Mesenchymal stem cell (in vitro differentiated cells and primary cell): ENCODE measurements around the gene HAT1.

Experiments
- DNase-seq: peaks from one replicate; pipeline ENCODE4 v3.0.0-alpha.2; 2013
- H2AFZ ChIP-seq: one replicate; pipeline ENCODE4 v1.6.1; 2013; ENCODE audit warnings: low read depth, mild to moderate bottlenecking, control low read depth, inconsistent platforms, low read length, moderate library complexity
- H2AK5ac ChIP-seq: 2 replicates; pipeline ENCODE4 v1.6.1; 2013; ENCODE audit warnings: low read length, moderate library complexity, mild to moderate bottlenecking, inconsistent platforms; ENCODE audit not compliant: severe bottlenecking
- H2BK120ac ChIP-seq: one replicate; pipeline ENCODE4 v1.6.1; 2013; ENCODE audit warnings: low read depth, mild to moderate bottlenecking, inconsistent platforms, low read length, moderate library complexity
- H2BK12ac ChIP-seq, 2 experiments: one replicate each; pipeline ENCODE4 v1.6.1; 2013; ENCODE audit warnings: inconsistent platforms in 2 of 2, low read length in 2 of 2, mild to moderate bottlenecking in 2 of 2, moderate library complexity in 2 of 2, control low read depth in 1 of 2
- H2BK15ac ChIP-seq: one replicate; pipeline ENCODE4 v1.6.1; 2013; ENCODE audit warnings: mild to moderate bottlenecking, low read depth, inconsistent platforms; ENCODE audit not compliant: poor library complexity, severe bottlenecking
- H2BK5ac ChIP-seq: 2 replicates; pipeline ENCODE4 v1.6.1; 2013; ENCODE audit warnings: low read depth, mild to moderate bottlenecking, low read length, control low read depth, inconsistent platforms; ENCODE audit not compliant: poor library complexity, severe bottlenecking
- H3K14ac ChIP-seq, 2 experiments: one replicate each; pipeline ENCODE4 v1.6.1; 2013; ENCODE audit warnings: inconsistent platforms in 2 of 2, low read length in 2 of 2, control low read depth in 1 of 2, mild to moderate bottlenecking in 1 of 2, moderate library complexity in 1 of 2
- H3K18ac ChIP-seq, 2 experiments: one replicate each; pipeline ENCODE4 v1.6.1; 2013; ENCODE audit warnings: inconsistent platforms in 2 of 2, low read length in 2 of 2, control low read depth in 1 of 2, low read depth in 1 of 2, mild to moderate bottlenecking in 1 of 2
- H3K23ac ChIP-seq, 2 experiments: one replicate each; pipeline ENCODE4 v1.6.1; 2013; ENCODE audit warnings: inconsistent platforms in 2 of 2, low read length in 2 of 2, mild to moderate bottlenecking in 2 of 2, moderate library complexity in 2 of 2, control low read depth in 1 of 2
- H3K27ac ChIP-seq: 2 replicates; pipeline ENCODE4 v1.5.1; 2013; ENCODE audit warnings: mild to moderate bottlenecking, moderate library complexity, low read length, control low read depth, inconsistent platforms; ENCODE audit not compliant: poor library complexity, severe bottlenecking
- H3K27me3 ChIP-seq, 2 experiments: 2 replicates each; pipeline versions ENCODE4 v1.6.1 to v1.7.0; 2013; ENCODE audit warnings: low read length in 2 of 2, mild to moderate bottlenecking in 2 of 2, moderate library complexity in 2 of 2, control low read depth in 1 of 2, inconsistent platforms in 1 of 2; ENCODE audit not compliant: control insufficient read depth in 1 of 2, insufficient read depth in 1 of 2
- H3K36me3 ChIP-seq, 2 experiments: 2 replicates each; pipeline versions ENCODE4 v1.6.1 to v1.7.0; 2013; ENCODE audit warnings: low read length in 2 of 2, control low read depth in 1 of 2, inconsistent platforms in 1 of 2, low read depth in 1 of 2, mild to moderate bottlenecking in 1 of 2; ENCODE audit not compliant: insufficient read depth in 2 of 2, control insufficient read depth in 1 of 2
- H3K4ac ChIP-seq, 2 experiments: one replicate each; pipeline ENCODE4 v1.6.1; 2013; ENCODE audit warnings: inconsistent platforms in 2 of 2, low read length in 2 of 2, mild to moderate bottlenecking in 2 of 2, moderate library complexity in 2 of 2, control low read depth in 1 of 2, low read depth in 1 of 2
- H3K4me1 ChIP-seq: 2 replicates; pipeline ENCODE4 v1.6.1; 2013; ENCODE audit warnings: low read depth, low read length, control low read depth; ENCODE audit not compliant: control insufficient read depth, insufficient read depth
- H3K4me2 ChIP-seq: 2 replicates; pipeline ENCODE4 v1.6.1; 2013; ENCODE audit warnings: low read length, mild to moderate bottlenecking, inconsistent platforms; ENCODE audit not compliant: poor library complexity, severe bottlenecking
- H3K4me3 ChIP-seq, 2 experiments: 2 replicates each; pipeline versions ENCODE4 v1.5.1 to v1.7.0; 2013; ENCODE audit warnings: low read length in 2 of 2, mild to moderate bottlenecking in 2 of 2, control low read depth in 1 of 2, low read depth in 1 of 2; ENCODE audit not compliant: insufficient read depth in 1 of 2
- H3K79me1 ChIP-seq: replicated peaks from 2 replicates; pipeline ENCODE4 v1.6.1; 2013; ENCODE audit warnings: mild to moderate bottlenecking, control low read depth, low read length, inconsistent platforms; ENCODE audit not compliant: poor library complexity, severe bottlenecking
- H3K9ac ChIP-seq: 2 replicates; pipeline ENCODE4 v1.7.0; 2013; ENCODE audit warnings: mild to moderate bottlenecking, low read length, moderate library complexity
- H3K9me3 ChIP-seq: 2 replicates; pipeline ENCODE4 v1.7.0; 2013; ENCODE audit warnings: mild to moderate bottlenecking, low read length; ENCODE audit not compliant: control insufficient read depth
- H4K8ac ChIP-seq: one replicate; pipeline ENCODE4 v1.6.1; 2013; ENCODE audit warnings: inconsistent platforms, mild to moderate bottlenecking, low read length, moderate library complexity
- H4K91ac ChIP-seq: one replicate; pipeline ENCODE4 v1.6.1; 2013; ENCODE audit warnings: mild to moderate bottlenecking, low read length, inconsistent platforms
- WGBS: methylation state at CpG from one replicate; pipeline ENCODE4 v1.1.7; 2013; ENCODE audit warnings: mixed read lengths; 5-methylcytosine and 5-hydroxymethylcytosine counted together

Gene HAT1

DNA sequence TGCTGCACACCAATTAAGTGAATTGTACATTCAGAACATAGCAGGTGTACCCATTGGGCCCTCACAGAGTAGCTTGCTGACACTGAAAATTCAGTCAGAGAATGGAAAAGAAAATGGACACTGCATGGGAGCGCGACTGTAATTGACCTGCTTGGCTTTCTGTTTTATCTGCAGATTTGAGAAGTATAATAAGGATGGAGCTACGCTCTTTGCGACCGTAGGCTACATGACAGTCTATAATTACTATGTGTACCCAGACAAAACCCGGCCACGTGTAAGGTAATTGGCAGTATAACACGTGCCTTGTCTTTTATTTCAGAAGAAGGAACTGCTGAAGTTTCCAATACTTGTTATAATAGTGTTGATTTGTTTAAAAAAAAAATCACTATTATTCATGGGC, 44.0 kb downstream of the HAT1 start:
- Histone ChIP-seq H2BK5ac (no peak overlapping the region), H3K79me1 (peaks cover 10% of the 10 kb centered on the region), H2BK120ac (no peak overlapping the region), H2BK15ac (no peak overlapping the region), H3K23ac (no peak overlapping the region), H3K27me3 (no peaks in the 10 kb centered on the region), H3K14ac (no peak overlapping the region), H3K4me2 (no peak overlapping the region), H4K91ac (no peak overlapping the region), H3K27ac (no peak overlapping the region), H3K4me1 (no peaks in the 10 kb centered on the region), H4K8ac (no peak overlapping the region), H2AK5ac (no peak overlapping the region), H3K9ac (no peak overlapping the region), H2AFZ (no peak overlapping the region), H3K4ac (no peak overlapping the region), H2BK12ac (no peak overlapping the region), H3K36me3 (peaks cover 0 to 36% of the 10 kb centered on the region in 2 experiments), H3K9me3 (no peaks in the 10 kb centered on the region), H3K18ac (no peak overlapping the region), H3K4me3 (no peak overlapping the region)
- no peak for DNase-seq
- 98% methylated on average over 7 of the region's 8 CpGs for WGBS

DNA sequence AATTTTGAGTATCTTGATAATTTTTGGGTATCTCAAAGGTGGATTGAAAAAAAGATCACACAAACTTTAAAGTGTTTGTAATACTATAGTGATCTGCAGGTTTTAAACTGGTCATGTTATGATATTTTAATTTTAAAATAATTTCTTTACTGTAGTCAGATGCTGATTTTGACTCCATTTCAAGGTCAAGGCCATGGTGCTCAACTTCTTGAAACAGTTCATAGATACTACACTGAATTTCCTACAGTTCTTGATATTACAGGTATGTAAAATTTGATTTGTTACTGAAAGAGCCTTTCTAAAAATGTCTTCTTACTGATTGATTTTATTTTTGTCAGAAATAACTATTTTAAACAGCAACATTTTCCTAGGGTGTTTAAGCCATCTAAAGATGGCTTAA, 44.4 kb downstream of the HAT1 start:
- no peaks in the 10 kb centered on the region for H3K4me1 ChIP-seq
- no peak overlapping the region for H3K4ac ChIP-seq
- no peak overlapping the region for H4K91ac ChIP-seq
- no peak overlapping the region for H3K4me3 ChIP-seq
- H2AK5ac ChIP-seq: no peak overlapping the region
- no peaks in the 10 kb centered on the region for H3K27me3 ChIP-seq
- H3K9me3 ChIP-seq: no peaks in the 10 kb centered on the region
- DNase-seq: no peak
- no peak overlapping the region for H3K23ac ChIP-seq
- H3K27ac ChIP-seq: no peak overlapping the region
- H2BK5ac ChIP-seq: no peak overlapping the region
- H3K79me1 ChIP-seq: peaks cover 13% of the 10 kb centered on the region
- H2BK15ac ChIP-seq: no peak overlapping the region
- no peak overlapping the region for H2BK12ac ChIP-seq
- no peak overlapping the region for H3K14ac ChIP-seq
- H3K18ac ChIP-seq: no peak overlapping the region
- no peak overlapping the region for H4K8ac ChIP-seq
- no peak overlapping the region for H3K4me2 ChIP-seq
- H2AFZ ChIP-seq: no peak overlapping the region
- peaks cover under 1 to 38% of the 10 kb centered on the region in 2 experiments for H3K36me3 ChIP-seq
- no peak overlapping the region for H2BK120ac ChIP-seq
- H3K9ac ChIP-seq: no peak overlapping the region

DNA sequence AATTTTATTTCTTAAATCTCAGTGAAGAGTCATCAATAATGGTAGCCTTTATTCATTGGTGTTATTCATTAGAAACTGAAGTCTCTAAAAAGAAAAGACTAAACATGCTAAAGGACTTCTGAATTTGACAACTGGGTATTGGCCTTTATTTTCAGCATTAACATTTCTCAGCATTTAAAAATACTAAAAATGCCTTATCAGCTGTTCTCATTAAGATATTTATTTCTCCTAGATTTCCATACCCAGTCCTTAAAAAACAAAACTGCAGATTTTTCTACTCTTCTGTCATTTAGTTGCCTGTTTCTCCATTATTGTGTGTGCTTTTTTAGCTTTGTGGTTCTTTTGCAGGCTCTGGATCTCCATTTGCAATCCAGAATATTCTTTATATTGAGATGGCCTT, 46.2 kb downstream of the HAT1 start:
- peaks cover 25% of the 10 kb centered on the region for H3K79me1 ChIP-seq
- H3K27me3 ChIP-seq: no peaks in the 10 kb centered on the region
- H3K4me2 ChIP-seq: no peak overlapping the region
- no peak overlapping the region for H2BK15ac ChIP-seq
- peaks cover 3% of the 10 kb centered on the region for H3K4me1 ChIP-seq
- H3K23ac ChIP-seq: no peak overlapping the region
- H2BK120ac ChIP-seq: no peak overlapping the region
- H3K4me3 ChIP-seq: no peak overlapping the region
- H3K9ac ChIP-seq: no peak overlapping the region
- H2AFZ ChIP-seq: no peak overlapping the region
- no peak overlapping the region for H2BK5ac ChIP-seq
- no peak overlapping the region for H3K18ac ChIP-seq
- no peak overlapping the region for H3K14ac ChIP-seq
- H2BK12ac ChIP-seq: no peak overlapping the region
- H3K4ac ChIP-seq: no peak overlapping the region
- no peak for DNase-seq
- H3K9me3 ChIP-seq: no peaks in the 10 kb centered on the region
- H2AK5ac ChIP-seq: no peak overlapping the region
- no peak overlapping the region for H3K27ac ChIP-seq
- peaks cover 6 to 41% of the 10 kb centered on the region in 2 experiments for H3K36me3 ChIP-seq
- no peak overlapping the region for H4K8ac ChIP-seq
- H4K91ac ChIP-seq: no peak overlapping the region

DNA sequence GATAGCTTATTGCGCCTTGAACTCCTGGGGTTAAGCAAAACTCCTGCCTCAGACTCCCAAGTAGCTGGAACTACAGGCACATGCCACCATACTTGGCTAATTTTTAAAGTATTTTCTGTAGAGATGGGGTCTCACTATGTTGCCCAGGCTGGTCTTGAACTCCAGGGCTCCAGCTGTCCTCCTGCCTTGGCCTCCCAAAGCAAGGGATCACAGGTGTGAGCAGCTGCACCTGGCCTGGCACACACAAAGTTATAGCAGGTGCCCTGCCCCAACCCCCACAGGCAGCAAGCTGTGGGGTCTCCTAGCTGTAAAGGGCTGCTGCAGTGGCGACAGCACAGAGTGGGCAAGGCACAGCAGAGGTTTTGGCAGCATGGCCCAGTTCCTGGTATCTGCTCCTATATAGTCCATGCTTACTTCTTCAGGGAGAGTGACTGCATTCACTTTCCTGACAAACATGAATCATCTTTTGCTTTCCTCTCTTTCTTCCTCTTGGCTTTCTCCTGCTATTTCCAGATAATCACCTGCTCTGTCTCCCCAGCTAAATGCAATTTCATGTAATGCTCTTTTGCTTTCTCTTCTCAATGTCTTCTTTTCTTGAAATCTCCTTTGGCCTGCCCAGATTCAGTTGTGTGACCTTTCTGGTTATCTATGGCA, 50.2 kb downstream of the HAT1 start:
- Histone ChIP-seq H3K14ac (no peak overlapping the region), H3K27me3 (no peaks in the 10 kb centered on the region), H3K4me3 (no peak overlapping the region), H3K27ac (no peak overlapping the region), H3K36me3 (peaks cover 9 to 31% of the 10 kb centered on the region in 2 experiments), H2BK5ac (no peak overlapping the region), H3K4me2 (no peak overlapping the region), H4K8ac (no peak overlapping the region), H3K4me1 (peaks cover 3% of the 10 kb centered on the region), H2AK5ac (no peak overlapping the region), H2BK120ac (no peak overlapping the region), H4K91ac (no peak overlapping the region), H3K9me3 (no peaks in the 10 kb centered on the region), H3K4ac (no peak overlapping the region), H3K23ac (no peak overlapping the region), H2BK15ac (no peak overlapping the region), H3K18ac (no peak overlapping the region), H2AFZ (no peak overlapping the region), H3K79me1 (peaks cover 24% of the 10 kb centered on the region), H2BK12ac (no peak overlapping the region), H3K9ac (no peak overlapping the region)
- 97% methylated on average over 1 of the region's 2 CpGs for WGBS
- no peak for DNase-seq
